Measurements from ENCODE around the gene MUCL3. TPM values are rescaled to one million over a fixed set of nuclear protein-coding genes. Genes with fewer than 3 reads are reported as not detected.

The MUCL3 gene
- total and polyA plus RNA-seq, 12 donors = under 0.01 to 0.02 TPM; not detected in 10

DNA sequence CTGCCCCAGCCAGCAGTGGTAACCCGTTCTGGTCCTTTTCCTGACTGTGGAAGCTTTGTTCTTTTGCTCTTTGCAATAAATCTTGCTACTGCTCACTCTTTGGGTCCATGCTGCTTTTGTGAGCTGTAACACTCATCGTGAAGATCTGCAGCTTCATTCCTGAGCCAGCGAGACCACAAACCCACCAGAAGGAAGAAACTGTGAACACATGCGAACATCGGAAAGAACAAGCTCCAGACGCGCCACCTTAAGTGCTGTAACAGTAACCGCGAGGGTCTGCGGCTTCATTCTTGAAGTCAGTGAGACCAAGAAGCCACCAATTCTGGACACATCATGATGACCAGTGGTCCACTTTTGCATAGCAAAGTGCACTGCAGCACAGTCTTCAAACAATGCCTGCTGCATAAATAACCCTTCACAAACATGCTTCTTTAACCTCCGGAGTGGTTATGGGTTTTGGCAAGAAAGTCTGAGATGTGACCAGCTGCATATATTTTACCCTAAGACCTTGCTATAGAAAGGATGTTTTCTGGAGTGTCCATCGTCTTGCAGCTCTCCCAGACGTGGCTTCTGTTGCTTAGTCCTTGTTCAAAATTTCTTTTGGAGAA, 60.6 kb downstream of the MUCL3 start:
- Histone ChIP-seq H3K36me3 (replicated peaks in 1 of 2) (no peaks in the 10 kb centered on the region), H3K4me1 (replicated peaks in 1 of 2) (no peaks in the 10 kb centered on the region), H3K4me3 (no peak overlapping the region), H3K27me3 (no peaks in the 10 kb centered on the region), H3K9me3 (replicated peaks in 1 of 3) (no peaks in the 10 kb centered on the region), H3K27ac (no peak overlapping the region)
- TF ChIP-seq, protein P1, sequence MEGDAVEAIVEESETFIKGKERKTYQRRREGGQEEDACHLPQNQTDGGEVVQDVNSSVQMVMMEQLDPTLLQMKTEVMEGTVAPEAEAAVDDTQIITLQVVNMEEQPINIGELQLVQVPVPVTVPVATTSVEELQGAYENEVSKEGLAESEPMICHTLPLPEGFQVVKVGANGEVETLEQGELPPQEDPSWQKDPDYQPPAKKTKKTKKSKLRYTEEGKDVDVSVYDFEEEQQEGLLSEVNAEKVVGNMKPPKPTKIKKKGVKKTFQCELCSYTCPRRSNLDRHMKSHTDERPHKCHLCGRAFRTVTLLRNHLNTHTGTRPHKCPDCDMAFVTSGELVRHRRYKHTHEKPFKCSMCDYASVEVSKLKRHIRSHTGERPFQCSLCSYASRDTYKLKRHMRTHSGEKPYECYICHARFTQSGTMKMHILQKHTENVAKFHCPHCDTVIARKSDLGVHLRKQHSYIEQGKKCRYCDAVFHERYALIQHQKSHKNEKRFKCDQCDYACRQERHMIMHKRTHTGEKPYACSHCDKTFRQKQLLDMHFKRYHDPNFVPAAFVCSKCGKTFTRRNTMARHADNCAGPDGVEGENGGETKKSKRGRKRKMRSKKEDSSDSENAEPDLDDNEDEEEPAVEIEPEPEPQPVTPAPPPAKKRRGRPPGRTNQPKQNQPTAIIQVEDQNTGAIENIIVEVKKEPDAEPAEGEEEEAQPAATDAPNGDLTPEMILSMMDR (IDR thresholded peaks at IDR 0.05) = no peak
- WGBS, 4 donors = 74 to 80% (median 78%) methylated on average over 13 of the region's 13 CpGs
- DNase-seq = peak in 1 of 7 donors; percentile 25
- intact Hi-C loops (cut with DNase I) = no loop called here

DNA sequence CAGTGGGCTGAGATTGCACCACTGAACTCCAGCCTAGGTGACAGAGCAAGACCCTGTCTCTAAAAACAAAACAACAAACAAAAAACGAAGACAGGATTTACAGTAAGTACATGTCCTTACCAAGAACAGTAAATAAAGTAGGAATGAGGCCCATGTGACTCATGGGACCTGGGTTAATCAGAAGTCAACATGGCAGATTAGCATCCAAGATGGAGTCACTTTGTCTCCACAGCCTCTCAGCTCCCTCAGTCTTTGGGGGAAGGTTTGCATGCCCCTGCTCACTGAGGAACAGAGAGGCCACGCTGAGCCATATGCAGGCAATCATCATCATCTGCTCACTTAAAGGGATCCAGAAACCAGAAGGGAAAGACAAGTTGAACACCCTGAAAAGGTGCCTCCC, 61.7 kb downstream of the MUCL3 start:
- no peaks in the 10 kb centered on the region for H3K27me3 ChIP-seq
- TF ChIP-seq, protein P1 (IDR thresholded peaks at IDR 0.05) = no peak
- no peak for TF ChIP-seq POLR2A (IDR thresholded peaks at IDR 0.05)
- H3K4me1 ChIP-seq (replicated peaks in 1 of 2) = no peaks in the 10 kb centered on the region
- H3K9me3 ChIP-seq (replicated peaks in 1 of 3) = no peaks in the 10 kb centered on the region
- no peak overlapping the region for H3K27ac ChIP-seq
- DNase-seq = peak in 1 of 7 donors; percentile 15
- intact Hi-C loops (cut with DNase I) = no loop called here
- H3K4me3 ChIP-seq = no peak overlapping the region
- no peaks in the 10 kb centered on the region for H3K36me3 ChIP-seq (replicated peaks in 1 of 2)
- WGBS, 4 donors = 59 to 72% (median 66%) methylated on average over 2 of the region's 2 CpGs

Small RNA genes within 50 kb of the gene (small RNA-seq; reads per million reads assigned to genes)
- gene RF00019 = 0 reads per million in 2 donors

Other genes with a start within 250 kb of the MUCL3 start
- 10 to 100 TPM in 4 of 9 donors, 1 to 10 TPM in 5; 1.8 to 22.6 (median 10.0) TPM for gene NRM, start 250.0 kb upstream of the MUCL3 start, total RNA-seq
- gene NRM, start 250.0 kb upstream of the MUCL3 start, polyA plus RNA-seq = 10 to 100 TPM; 11.4 to 39.3 (median 24.9) TPM
- gene MDC1, start 223.7 kb upstream of the MUCL3 start, total RNA-seq = 10 to 100 TPM in 5 of 9 donors, 1 to 10 TPM in 4; 2.8 to 27.6 (median 12.0) TPM
- gene MDC1, start 223.7 kb upstream of the MUCL3 start, polyA plus RNA-seq = 10 to 100 TPM; 16.8 to 26.9 (median 21.0) TPM
- gene TUBB, start 220.6 kb upstream of the MUCL3 start, total RNA-seq = 100 to 1,000 TPM in 8 of 9 donors, 10 to 100 TPM in 1; 90.3 to 439 (median 219) TPM
- gene TUBB, start 220.6 kb upstream of the MUCL3 start, polyA plus RNA-seq = 100 to 1,000 TPM; 107 to 473 (median 177) TPM
- gene FLOT1, start 198.3 kb upstream of the MUCL3 start, total RNA-seq = 100 to 1,000 TPM; 162 to 449 (median 338) TPM
- 100 to 1,000 TPM; 390 to 599 (median 411) TPM for gene FLOT1, start 198.3 kb upstream of the MUCL3 start, polyA plus RNA-seq
- gene IER3, start 196.4 kb upstream of the MUCL3 start, total RNA-seq = 10 to 100 TPM in 7 of 9 donors, 1 to 10 TPM in 2; 1.6 to 66.2 (median 38.2) TPM
- 100 to 1,000 TPM in 1 of 3 donors, 10 to 100 TPM in 2; 10.3 to 136 (median 49.1) TPM for gene IER3, start 196.4 kb upstream of the MUCL3 start, polyA plus RNA-seq
- gene DDR1, start 56.5 kb upstream of the MUCL3 start, total RNA-seq = 100 to 1,000 TPM in 4 of 9 donors, 10 to 100 TPM in 5; 33.5 to 239 (median 81.2) TPM
- 10 to 100 TPM; 18.0 to 53.3 (median 50.5) TPM for gene DDR1, start 56.5 kb upstream of the MUCL3 start, polyA plus RNA-seq
- gene GTF2H4, start 32.8 kb upstream of the MUCL3 start, total RNA-seq = 10 to 100 TPM in 7 of 9 donors, 1 to 10 TPM in 2; 3.7 to 48.6 (median 17.4) TPM
- 10 to 100 TPM; 30.8 to 71.9 (median 57.8) TPM for gene GTF2H4, start 32.8 kb upstream of the MUCL3 start, polyA plus RNA-seq
- gene VARS2, start 26.7 kb upstream of the MUCL3 start, total RNA-seq = 10 to 100 TPM; 17.1 to 51.6 (median 31.1) TPM
- 10 to 100 TPM; 21.2 to 89.6 (median 55.4) TPM for gene VARS2, start 26.7 kb upstream of the MUCL3 start, polyA plus RNA-seq
- gene SFTA2, start 8.8 kb upstream of the MUCL3 start, total RNA-seq = 1 to 10 TPM in 1 of 9 donors, under 1 TPM in 2, not detected in 6; 0.38 to 1.5 (median 0.39) TPM
- under 1 TPM in 2 of 3 donors, not detected in 1; 0.20 to 0.24 TPM for gene SFTA2, start 8.8 kb upstream of the MUCL3 start, polyA plus RNA-seq
- gene MUC21, start 42.7 kb downstream of the MUCL3 start, total RNA-seq = not detected
- gene MUC21, start 42.7 kb downstream of the MUCL3 start, polyA plus RNA-seq = under 1 TPM in 2 of 3 donors, not detected in 1; 0.16 to 0.34 TPM
- not detected for gene MUC22, start 69.5 kb downstream of the MUCL3 start, total RNA-seq
- not detected for gene MUC22, start 69.5 kb downstream of the MUCL3 start, polyA plus RNA-seq
- not detected for gene C6orf15, start 171.6 kb downstream of the MUCL3 start, total RNA-seq
- not detected for gene C6orf15, start 171.6 kb downstream of the MUCL3 start, polyA plus RNA-seq
- 1 to 10 TPM in 3 of 9 donors, under 1 TPM in 6; 0.06 to 2.3 (median 0.52) TPM for gene PSORS1C1, start 173.8 kb downstream of the MUCL3 start, total RNA-seq
- gene PSORS1C1, start 173.8 kb downstream of the MUCL3 start, polyA plus RNA-seq = 1 to 10 TPM in 2 of 3 donors, under 1 TPM in 1; 0.60 to 5.1 (median 1.9) TPM
- gene CDSN, start 179.5 kb downstream of the MUCL3 start, total RNA-seq = not detected
- gene CDSN, start 179.5 kb downstream of the MUCL3 start, polyA plus RNA-seq = under 1 TPM in 2 of 3 donors, not detected in 1; 0.03 to 0.08 TPM
- gene PSORS1C2, start 198.1 kb downstream of the MUCL3 start, total RNA-seq = not detected
- gene PSORS1C2, start 198.1 kb downstream of the MUCL3 start, polyA plus RNA-seq = not detected
- gene CCHCR1, start 216.8 kb downstream of the MUCL3 start, total RNA-seq = 10 to 100 TPM in 7 of 9 donors, 1 to 10 TPM in 2; 6.4 to 23.7 (median 13.6) TPM
- gene CCHCR1, start 216.8 kb downstream of the MUCL3 start, polyA plus RNA-seq = 10 to 100 TPM in 2 of 3 donors, 1 to 10 TPM in 1; 4.5 to 27.4 (median 16.0) TPM
- 1 to 10 TPM; 1.8 to 8.4 (median 2.1) TPM for gene TCF19, start 217.6 kb downstream of the MUCL3 start, total RNA-seq
- gene TCF19, start 217.6 kb downstream of the MUCL3 start, polyA plus RNA-seq = 1 to 10 TPM; 2.0 to 3.3 (median 2.1) TPM
- gene POU5F1, start 229.7 kb downstream of the MUCL3 start, total RNA-seq = 1 to 10 TPM in 2 of 9 donors, under 1 TPM in 1, not detected in 6; 0.17 to 2.8 (median 2.2) TPM
- under 1 TPM in 1 of 3 donors, not detected in 2; 0.24 TPM for gene POU5F1, start 229.7 kb downstream of the MUCL3 start, polyA plus RNA-seq